NCI-H2227 treated with DMSO at 0.1 percent for 48 hours (cell line): ENCODE measurements around the gene NTSR2.
A peak's percentile ranks its signal among the peaks of the same experiment; 100 is the strongest.

Source experiments
- DNase-seq: peaks from one replicate; lab custom pipeline; 2025; lab: John Stamatoyannopoulos, UW

Gene NTSR2

GRCh38 chr2:11669454-11670291 lies at the start of gene NTSR2:
NTSR2 (minus strand) TSS chr2:11670195; CDS start chr2:11670129, 66 bp downstream.
- no peak for DNase-seq

- peak; percentile 52 for DNase-seq
Measured at GRCh38 chr2:11719230-11719977, 49.4 kb upstream of the NTSR2 start.

GRCh38 chr2:11718606-11719005 lies 48.6 kb upstream of the NTSR2 start:
- no peak for DNase-seq

GRCh38 chr2:11717623-11718022 lies 47.6 kb upstream of the NTSR2 start:
- no peak for DNase-seq

- DNase-seq = no peak
Measured at GRCh38 chr2:11716689-11717321, 46.8 kb upstream of the NTSR2 start.

- DNase-seq = no peak
Measured at GRCh38 chr2:11715987-11716652, 46.1 kb upstream of the NTSR2 start.

GRCh38 chr2:11713815-11714214 lies 43.8 kb upstream of the NTSR2 start:
- no peak for DNase-seq

GRCh38 chr2:11712866-11713265 lies 42.9 kb upstream of the NTSR2 start:
- DNase-seq = no peak

GRCh38 chr2:11711751-11712150 lies 41.8 kb upstream of the NTSR2 start:
- DNase-seq = no peak

GRCh38 chr2:11711354-11711716 lies 41.3 kb upstream of the NTSR2 start:
- no peak for DNase-seq

GRCh38 chr2:11710632-11711353 lies 40.8 kb upstream of the NTSR2 start:
- DNase-seq = no peak

- DNase-seq = no peak
Measured at GRCh38 chr2:11710210-11710609, 40.2 kb upstream of the NTSR2 start.

GRCh38 chr2:11709293-11709692 lies 39.3 kb upstream of the NTSR2 start:
- DNase-seq = no peak

GRCh38 chr2:11708106-11708505 lies 38.1 kb upstream of the NTSR2 start:
- DNase-seq = no peak

GRCh38 chr2:11705711-11706110 lies 35.7 kb upstream of the NTSR2 start:
- DNase-seq = no peak

- no peak for DNase-seq
Measured at GRCh38 chr2:11705063-11705462, 35.1 kb upstream of the NTSR2 start.

- no peak for DNase-seq
Measured at GRCh38 chr2:11703700-11704099, 33.7 kb upstream of the NTSR2 start.

- no peak for DNase-seq
Measured at GRCh38 chr2:11702946-11703345, 33.0 kb upstream of the NTSR2 start.

GRCh38 chr2:11701751-11702301 lies 31.8 kb upstream of the NTSR2 start:
- DNase-seq = no peak

GRCh38 chr2:11701206-11701605 lies 31.2 kb upstream of the NTSR2 start:
- no peak for DNase-seq
